Fibroblast of skin of abdomen (primary cell): Measurements from ENCODE around the gene IL23A.
"Not testable (repeated sequence)": the region's sequence is repeated elsewhere in the genome, so short reads cannot be mapped to it uniquely, and the experiment has no call there.

Experiments used
- DNase-seq: peaks from one replicate; pipeline ENCODE4 v3.0.0-alpha.2; 2013

The IL23A gene

DNA sequence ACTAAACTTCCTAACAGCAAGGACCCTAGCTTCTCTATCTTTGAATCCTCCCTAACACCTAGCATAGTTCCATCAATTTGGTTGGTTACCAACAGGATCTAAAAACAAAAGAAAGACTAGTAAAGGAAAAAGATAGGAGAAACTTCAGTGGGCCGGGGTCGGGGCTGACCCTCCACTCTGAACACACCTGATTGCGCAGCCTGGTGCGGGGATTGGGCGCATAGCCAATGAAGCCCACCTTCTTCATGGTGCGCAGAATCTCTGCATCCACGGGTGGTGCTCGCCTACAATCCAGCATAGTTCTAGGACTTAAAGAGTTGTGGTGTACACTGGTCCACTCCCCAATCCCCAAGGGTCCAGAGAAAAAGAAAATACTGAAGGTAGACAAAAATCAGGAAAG is 12.6 kb upstream of the IL23A start:
- DNase-seq: no peak

DNA sequence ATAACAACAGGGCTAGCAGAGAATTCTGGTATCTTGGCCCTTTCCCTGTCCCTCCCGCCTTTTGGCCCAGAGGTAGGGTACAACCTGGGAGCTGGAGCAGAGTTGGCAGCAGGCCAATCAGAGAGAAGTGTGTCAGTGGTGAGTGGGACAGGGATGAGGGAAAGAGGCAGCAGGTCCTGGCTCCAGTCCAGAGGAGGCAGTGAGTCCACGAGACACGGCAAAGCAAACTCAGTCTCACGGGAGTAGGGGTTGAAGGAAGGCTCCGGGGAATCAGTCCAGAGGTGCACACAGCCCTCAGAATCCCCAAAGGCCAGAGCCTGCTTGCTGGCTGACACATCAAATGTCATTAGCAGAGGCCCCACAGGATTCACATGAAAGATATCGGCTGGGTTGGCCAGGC is 12.2 kb upstream of the IL23A start:
- DNase-seq: no peak

DNA sequence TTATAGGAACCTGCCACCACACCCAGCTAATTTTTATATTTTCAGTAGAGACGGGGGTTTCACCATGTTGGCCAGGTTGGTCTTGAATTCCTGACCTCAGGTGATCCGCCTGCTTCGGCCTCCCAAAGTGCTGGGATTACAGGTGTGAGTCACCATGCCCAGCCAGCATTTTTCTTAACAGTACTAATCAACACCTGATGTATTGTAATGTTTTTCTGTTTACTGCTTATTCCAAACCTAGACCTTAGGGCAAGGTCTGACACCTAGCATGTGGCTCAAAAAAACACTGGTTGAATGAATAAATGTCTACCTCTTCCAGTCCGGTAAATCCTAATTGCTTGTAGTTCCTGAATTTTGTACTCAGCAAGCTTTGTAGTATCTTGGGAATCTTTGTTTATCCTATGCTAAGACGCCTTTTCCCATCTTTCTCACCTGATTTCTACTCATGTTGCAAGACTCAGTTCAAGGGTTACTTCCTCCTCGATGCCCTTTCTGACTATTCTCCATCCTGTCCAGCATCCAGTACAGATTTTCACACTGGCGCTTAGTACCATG is 7.7 kb upstream of the IL23A start:
- DNase-seq: no peak

GRCh38 chr12:56332512-56333196 is 6.0 kb upstream of the IL23A start:
- no peak for DNase-seq

- DNase-seq: no peak
Measured at GRCh38 chr12:56333197-56333678, 5.4 kb upstream of the IL23A start.

DNA sequence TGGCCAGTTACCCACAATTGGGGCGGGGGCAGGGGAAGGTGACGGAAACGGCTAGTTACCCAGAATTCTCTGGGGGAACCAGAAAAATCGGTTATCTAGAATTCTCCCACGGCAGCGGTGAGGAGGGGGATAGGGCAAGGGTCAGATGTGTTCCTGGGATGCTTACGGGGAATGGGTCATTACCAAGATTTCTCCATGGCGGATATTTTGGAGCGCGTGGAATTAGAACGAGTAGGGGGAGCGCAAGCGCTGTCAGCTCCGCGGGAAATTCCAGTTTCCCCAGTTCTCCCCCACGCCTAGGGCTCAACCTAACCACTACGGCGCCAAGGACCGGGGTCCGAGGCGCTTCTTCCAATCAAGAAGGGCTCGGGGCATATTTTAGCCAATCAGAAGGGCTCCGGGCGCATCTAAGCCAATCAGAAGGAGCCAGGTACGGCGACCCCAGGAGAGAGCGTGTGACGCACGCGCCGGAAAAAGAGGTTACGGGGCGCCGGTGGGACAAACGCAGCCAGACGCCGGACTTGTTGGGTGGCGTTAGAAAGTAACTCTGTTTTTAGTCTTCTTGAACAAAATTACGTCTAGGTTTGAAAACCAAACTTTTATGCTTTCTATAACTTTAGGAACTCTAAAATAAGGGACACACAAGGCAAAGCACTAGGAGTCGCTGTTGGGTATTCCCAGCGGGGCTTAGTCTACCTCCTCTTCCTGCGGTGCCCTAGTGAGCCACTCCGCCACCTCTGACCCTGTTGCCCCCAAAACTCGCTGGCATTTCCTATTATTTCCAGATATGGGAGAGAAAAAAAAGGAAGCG is 4.8 kb upstream of the IL23A start, which contains the start of gene PAN2:
Gene PAN2 (minus strand): TSS at position 322 of the 811 bp plus-strand sequence. CDS start 906 bp downstream, outside the sequence.
- peak; percentile 99 for DNase-seq

- no peak for DNase-seq
Measured at GRCh38 chr12:56334490-56334793, 4.2 kb upstream of the IL23A start.

DNA sequence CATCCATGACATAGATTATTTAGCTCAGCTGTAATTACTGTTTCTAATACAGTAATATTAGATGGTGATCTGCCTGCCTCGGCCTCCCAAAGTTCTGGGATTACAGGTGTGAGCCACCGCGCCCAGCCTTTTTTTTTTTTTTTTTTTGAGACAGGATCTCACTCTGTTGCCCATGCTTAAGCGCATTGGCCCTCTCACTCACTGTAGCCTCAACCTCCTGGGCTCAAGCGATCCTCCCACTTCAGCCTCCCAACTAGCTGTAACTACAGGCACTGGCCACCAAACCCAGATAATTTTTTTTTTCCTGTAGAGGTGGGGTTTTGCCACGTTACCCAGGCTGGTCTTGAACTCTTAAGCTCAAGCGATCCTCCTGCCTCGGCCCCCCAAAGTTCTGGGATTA is 3.2 kb upstream of the IL23A start:
- DNase-seq: not testable (repeated sequence)

- no peak for DNase-seq
Measured at GRCh38 chr12:56336361-56337167, 2.1 kb upstream of the IL23A start.

DNA sequence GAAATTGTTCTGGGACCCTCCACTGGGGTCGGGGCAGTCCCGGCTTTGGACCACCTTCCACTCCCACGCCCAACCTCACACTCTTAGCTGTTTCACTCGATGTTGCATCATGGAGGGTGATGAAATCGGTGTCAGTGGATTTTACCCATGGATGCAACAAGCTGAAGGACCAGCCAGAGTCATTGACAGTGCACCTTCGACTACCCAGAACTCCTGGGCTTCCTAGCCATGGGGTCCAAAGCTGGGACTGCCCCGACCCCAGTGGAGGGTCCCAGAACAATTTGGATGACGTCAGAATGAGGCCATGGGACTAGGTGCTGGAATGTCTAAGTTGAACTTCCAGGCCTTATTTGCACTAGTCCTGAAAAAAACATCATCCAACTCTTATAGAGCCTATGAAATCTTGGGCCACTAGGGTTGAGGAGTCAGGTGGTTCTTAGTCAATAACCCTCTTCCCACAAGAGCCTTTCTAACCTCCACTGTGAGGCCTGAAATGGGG is 882 bp upstream of the IL23A start:
- no peak for DNase-seq

- no peak for DNase-seq
Measured at GRCh38 chr12:56339158-56339422, 406 bp downstream of the IL23A start.

- no peak for DNase-seq
Measured at GRCh38 chr12:56341616-56342015, 2.9 kb downstream of the IL23A start.

- DNase-seq: not testable (repeated sequence)
Measured at GRCh38 chr12:56342290-56342689, 3.6 kb downstream of the IL23A start.

DNA sequence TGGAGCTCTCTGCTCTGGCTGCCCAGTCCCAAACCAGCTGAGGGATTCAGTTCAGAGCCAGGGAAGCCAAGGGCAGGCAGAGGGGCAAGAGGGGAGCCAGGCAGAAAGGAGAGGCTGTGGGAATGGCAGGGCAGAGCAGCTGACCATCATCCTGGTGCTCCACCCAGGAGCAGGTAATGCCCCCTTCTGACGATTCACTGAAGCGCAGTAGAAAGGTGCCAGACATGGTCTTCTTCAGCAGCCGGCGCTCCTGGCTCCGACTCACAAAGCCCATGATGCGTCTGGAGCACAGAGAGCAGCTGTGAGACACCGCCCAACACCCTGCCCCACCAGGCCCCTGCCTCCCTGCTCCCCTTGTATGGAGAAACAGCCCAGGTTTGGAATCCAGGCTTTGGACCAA is 8.0 kb downstream of the IL23A start:
- DNase-seq: no peak

- not testable (repeated sequence) for DNase-seq
Measured at GRCh38 chr12:56347255-56347654, 8.6 kb downstream of the IL23A start.

DNA sequence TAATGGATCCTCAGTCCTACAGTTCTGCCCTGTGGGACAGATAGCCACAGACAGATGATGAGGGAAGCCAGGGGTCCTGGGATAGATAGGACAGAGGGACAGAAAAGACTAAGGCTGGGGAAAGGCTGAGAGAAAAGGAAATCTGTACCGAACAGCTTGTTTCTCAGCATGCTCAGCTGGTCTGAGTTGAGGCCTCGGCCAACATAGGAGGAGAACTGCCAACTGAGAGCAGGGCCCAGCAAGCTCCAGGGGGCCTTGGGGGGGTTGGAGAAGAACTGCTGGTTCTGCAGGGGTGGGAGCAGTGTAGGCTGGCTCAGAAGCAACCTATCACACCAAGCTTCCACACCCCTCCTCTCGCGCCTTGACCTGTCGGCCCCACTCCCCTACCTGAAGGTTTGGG is 10.1 kb downstream of the IL23A start:
- no peak for DNase-seq

- no peak for DNase-seq
Measured at GRCh38 chr12:56350662-56351061, 12.0 kb downstream of the IL23A start.

DNA sequence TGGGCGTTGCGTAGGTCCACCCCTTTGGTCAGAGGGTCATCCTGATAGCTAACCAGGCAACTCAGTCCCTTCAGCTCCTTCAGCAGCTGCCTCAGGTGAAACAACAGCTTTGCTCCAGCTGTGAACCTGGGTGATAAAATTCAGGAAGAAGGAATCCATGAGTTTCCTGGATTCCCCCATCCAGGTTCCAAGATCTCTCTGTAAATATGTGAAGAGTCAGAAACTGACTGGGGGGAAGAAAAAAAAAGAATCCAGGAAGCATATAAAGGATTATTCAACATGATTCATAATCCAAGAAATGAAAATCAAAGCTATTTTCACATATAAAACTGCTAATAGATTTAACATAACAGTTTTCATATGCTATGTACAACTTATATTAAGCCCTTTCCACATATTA is 12.6 kb downstream of the IL23A start:
- DNase-seq: no peak

GRCh38 chr12:56358836-56359532 is 20.3 kb downstream of the IL23A start:
- peak; percentile 80 for DNase-seq

DNA sequence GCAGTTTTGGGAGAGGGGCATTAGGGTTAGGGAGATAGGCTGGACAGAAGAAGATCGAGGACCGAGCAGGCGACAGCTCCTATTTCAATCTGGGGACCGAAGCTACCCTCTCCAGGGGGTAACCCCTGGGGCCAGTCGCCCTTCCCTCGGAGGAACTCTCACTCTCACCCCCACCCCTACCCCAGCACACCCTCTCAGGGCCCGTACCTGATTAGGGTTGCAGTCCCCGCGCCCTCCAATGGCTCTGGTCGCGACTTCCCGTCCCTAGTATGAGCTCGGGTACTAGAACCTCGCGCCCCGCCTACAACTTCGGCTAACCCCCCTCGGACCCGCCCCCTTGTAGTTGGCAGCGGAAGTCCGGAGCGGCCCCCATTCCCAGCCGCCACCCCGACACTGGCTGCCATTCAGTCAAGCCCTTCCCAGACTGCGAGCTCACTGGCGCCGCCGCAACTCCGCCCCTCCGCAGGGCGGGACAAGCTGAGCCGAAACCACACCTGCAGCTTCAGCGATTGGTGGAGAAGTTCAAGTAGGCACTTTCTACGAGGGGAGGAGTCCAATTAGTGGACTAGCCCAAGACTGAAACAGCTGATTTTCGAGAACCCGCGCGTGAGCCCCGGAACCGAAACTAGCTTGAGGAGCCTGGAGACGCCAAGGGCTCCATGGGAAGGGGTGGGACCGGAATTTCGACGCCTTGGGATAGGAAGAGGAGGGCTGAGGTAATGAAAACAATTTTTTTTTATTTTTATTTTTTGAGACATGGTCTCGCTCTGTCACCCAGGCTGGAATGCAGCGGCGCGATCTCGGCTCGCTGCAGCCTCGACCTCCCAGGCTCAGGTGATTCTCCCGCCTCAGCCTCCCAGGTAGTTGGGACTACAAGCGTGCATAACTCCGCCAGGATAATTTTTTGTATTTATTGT is 21.4 kb downstream of the IL23A start, which contains the start of gene STAT2:
Gene STAT2 (minus strand): TSS at position 257 of the 917 bp plus-strand sequence. CDS start 3,536 bp downstream, outside the sequence.
- peak; percentile 100 for DNase-seq
